Omental fat pad (tissue), 4 donors: ENCODE data around the gene TRIOBP. TPM values are rescaled to one million over a fixed set of nuclear protein-coding genes. Genes with fewer than 3 reads are reported as not detected.
"Not testable (repeated sequence)": the region's sequence is repeated elsewhere in the genome, so short reads cannot be mapped to it uniquely, and the experiment has no call there.

ENCODE experiments used
- ATAC-seq: fragments of 150-250 bp; one replicate; pipeline ENCODE4 v1.9.1; 2016; ENCODE audit warnings: mild to moderate bottlenecking, moderate library complexity; ENCODE audit not compliant: low FRiP score
- DNase-seq: peaks from one replicate; pipeline ENCODE4 v3.0.0-alpha.2; 2019; ENCODE audit warnings: low spot score
- CTCF ChIP-seq, 3 donors: fragments of 450-650 bp; IDR thresholded peaks; one replicate each; pipeline ENCODE4 v1.5.1; 2016 to 2017; ENCODE audit warnings: antibody characterized with exemption in 3 of 3, mild to moderate bottlenecking in 3 of 3, moderate library complexity in 2 of 3
- total RNA-seq, 4 donors: library from RNA; depleted of rRNA; stranded (reverse); fragments of >200 nt; gene quantifications; one replicate each; pipeline ENCODE4 v1.1.0, GENCODE V29; 2016

TRIOBP gene
- total RNA-seq, 4 donors from 2014 or later: 79.2 to 179 (median 82.8) TPM

- DNase-seq (peak; percentile 38), ATAC-seq (peak; percentile 69)
- no peak for TF ChIP-seq CTCF (IDR thresholded peaks at IDR 0.05)
Measured at GRCh38 chr22:37686002-37686982, 10.6 kb upstream of the TRIOBP start, which contains the start of gene NOL12. NOL12 (plus strand) TSS chr22:37686343; CDS start chr22:37686393, 50 bp downstream.

- DNase-seq: no peak
- no peak for ATAC-seq
- TF ChIP-seq CTCF (IDR thresholded peaks at IDR 0.05): no peak
Measured at GRCh38 chr22:37690407-37690806, 6.4 kb upstream of the TRIOBP start.

- ATAC-seq (peak; percentile 88), DNase-seq (no peak)
- no peak for TF ChIP-seq CTCF (IDR thresholded peaks at IDR 0.05)
Measured at GRCh38 chr22:37690901-37691504, 5.8 kb upstream of the TRIOBP start.

- no peak for DNase-seq
- no peak for TF ChIP-seq CTCF (IDR thresholded peaks at IDR 0.05)
- ATAC-seq: no peak
Measured at GRCh38 chr22:37692627-37693285, 4.1 kb upstream of the TRIOBP start.

GRCh38 chr22:37694131-37694530 lies 2.7 kb upstream of the TRIOBP start:
- not testable (repeated sequence) for ATAC-seq, DNase-seq

- not testable (repeated sequence) for ATAC-seq, DNase-seq
Measured at GRCh38 chr22:37696260-37696656, 590 bp upstream of the TRIOBP start.

GRCh38 chr22:37697538-37697835 lies 639 bp downstream of the TRIOBP start:
- ATAC-seq (no peak), DNase-seq (no peak)
- no peak for TF ChIP-seq CTCF (IDR thresholded peaks at IDR 0.05)
